Left ventricle myocardium superior (tissue), 1 donor: Measurements from ENCODE around the gene PHC3. TPM values are rescaled to one million over a fixed set of nuclear protein-coding genes. Genes with fewer than 3 reads are reported as not detected.
"Not testable (repeated sequence)": the region's sequence is repeated elsewhere in the genome, so short reads cannot be mapped to it uniquely, and the experiment has no call there.

Experiments
- ATAC-seq: fragments of 200-7000 bp; cut with Tn5 transposase; one replicate; pipeline ENCODE4 v1.9.1; 2020; ENCODE audit warnings: mild to moderate bottlenecking, moderate library complexity
- DNase-seq: peaks from one replicate; pipeline ENCODE4 v3.0.0-alpha.2; 2020
- intact Hi-C: fragments of 100-400 bp; cut with micrococcal nuclease; formaldehyde crosslinking; loops from one replicate; pipeline ENCODE4 v1.11.0; 2022
- total RNA-seq: library from RNA; stranded (reverse); fragmentation: NEBNext Ultra II Directional; extraction: Animal tissue kit (Norgen Biotek cat#: 25700); gene quantifications from one replicate; pipeline ENCODE4 v1.2.1, GENCODE V29; 2021
- donor health status: DM: no; HTN: yes; CAD: no; lungs with severe emphysema.

Gene PHC3
- total RNA-seq, 1 donor from 2014 or later, result 48.8 TPM

DNA sequence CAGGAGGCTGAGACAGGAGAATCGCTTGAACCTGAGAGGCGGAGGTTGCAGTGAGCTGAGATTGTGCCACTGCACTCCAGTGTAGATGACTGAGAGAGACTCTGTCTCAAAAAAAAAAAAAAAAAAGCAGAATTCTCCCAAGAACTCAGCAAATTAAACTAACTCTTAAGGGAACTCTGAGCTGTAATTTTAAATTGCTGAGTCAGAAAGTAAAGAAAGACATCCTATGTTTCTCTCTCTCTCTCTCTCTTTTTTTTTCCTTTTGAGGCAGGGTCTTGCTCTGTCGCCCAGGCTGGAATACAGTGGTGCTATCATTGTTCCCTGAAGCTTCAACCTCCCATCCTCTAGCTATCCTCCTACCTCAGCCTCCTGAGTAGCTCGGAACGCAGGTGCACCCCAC lies 20.0 kb upstream of the PHC3 start:
- ATAC-seq (no peak), DNase-seq (no peak)
- intact Hi-C loops, result loop anchor here (5.0 kb wide), 1 partner anchor 201 kb away; no protein-coding TSS in a partner anchor

DNA sequence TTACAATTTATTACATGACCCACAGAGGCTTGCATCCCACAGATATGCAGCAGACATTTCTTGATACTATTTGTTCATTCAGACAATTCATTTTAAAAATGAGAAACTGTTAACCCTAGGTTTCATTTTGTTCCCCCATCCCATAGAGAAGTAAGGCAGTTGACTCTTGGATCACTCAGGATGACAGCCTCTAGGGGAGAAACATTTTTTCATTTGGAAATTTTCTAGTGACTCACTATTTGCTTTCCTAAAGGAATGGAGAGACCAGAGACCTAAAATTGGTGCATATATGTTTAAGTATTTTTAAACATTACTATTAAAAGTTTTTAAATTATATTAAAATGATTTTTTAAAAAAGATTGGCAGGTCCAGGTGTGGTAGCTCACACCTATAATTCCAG lies 19.5 kb upstream of the PHC3 start:
- ATAC-seq, result no peak
- intact Hi-C loops, result loop anchor here (5.0 kb wide), 1 partner anchor 201 kb away; no protein-coding TSS in a partner anchor
- DNase-seq, result no peak

DNA sequence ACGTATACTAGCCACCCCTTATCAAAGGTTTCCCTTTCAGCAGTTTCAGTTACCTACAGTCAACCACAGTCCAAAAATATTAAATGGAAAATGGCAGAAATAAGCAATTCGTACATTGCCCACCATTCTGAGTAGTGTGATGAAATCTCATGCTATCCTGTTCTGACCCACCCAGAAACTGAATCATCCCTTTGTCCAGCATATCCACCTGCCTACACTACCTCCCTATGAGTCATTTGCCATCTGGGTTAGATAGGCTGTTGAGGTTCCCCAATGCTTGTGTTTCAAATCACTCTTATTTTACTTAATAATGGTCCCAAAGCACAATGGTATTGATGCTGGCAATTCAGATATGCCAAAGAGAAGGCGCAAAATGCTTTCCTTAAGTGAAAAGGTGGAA lies 15.3 kb upstream of the PHC3 start:
- ATAC-seq, result no peak
- intact Hi-C loops, result no loop called here
- DNase-seq, result no peak

DNA sequence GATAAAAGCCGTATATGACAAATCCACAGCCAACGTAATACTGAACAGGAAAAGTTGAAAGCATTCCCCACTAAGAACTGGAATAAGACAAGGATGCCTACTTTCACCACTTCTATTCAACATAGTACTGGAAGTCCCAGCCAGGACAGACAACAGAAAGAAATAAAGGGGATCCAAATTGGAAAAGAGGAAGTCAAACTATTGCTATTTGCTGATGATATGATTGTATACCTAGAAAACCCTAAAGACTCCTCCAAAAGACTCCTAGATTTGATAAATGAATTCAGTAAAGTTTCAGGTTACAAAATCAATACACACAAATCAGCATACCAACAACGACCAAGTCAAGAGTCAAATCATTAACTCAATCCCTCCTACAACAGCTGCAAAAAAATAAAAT lies 14.2 kb upstream of the PHC3 start:
- DNase-seq, ATAC-seq, intact Hi-C loops: not testable (repeated sequence)

DNA sequence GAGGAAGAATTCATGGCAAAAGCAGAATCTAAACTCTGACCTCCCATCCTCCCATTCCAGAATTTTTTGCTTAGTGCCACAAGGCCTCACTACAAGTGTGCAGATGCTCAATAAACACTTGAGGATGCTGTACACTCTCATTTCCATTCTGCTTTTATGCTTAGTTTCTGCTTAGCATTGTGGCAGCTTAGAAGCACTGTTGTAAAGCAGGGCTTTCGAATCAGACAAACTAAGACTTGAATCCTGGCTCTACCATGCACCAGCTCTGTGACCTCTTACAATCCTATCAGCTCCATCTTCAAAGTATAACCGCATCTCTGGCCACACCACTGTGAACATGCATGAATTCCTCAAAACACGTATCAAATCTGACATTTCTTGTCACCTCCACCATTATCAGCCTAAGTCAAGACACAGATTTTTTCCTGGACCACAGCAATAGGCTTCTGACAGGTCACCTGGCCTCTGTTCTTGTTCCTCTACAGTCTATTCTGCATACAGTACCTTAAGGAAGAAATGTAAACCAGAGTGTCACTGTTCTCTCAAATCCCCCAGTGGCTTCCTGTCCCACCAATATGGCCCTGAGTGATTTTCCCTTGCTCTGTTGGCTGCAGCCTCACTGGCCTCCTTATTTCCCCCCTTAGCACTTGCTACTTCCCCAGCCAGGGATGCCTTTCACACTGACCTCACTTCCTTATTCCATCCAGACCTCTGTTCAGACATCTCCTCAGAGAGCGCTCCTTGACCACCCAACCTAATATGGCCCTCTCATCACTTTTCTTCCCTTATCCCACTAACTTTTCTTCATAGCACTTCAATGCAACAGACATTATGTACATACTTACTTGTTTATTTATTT lies 8.1 kb upstream of the PHC3 start:
- ATAC-seq (peak; percentile 15), DNase-seq (no peak)
- intact Hi-C loops, result no loop called here

DNA sequence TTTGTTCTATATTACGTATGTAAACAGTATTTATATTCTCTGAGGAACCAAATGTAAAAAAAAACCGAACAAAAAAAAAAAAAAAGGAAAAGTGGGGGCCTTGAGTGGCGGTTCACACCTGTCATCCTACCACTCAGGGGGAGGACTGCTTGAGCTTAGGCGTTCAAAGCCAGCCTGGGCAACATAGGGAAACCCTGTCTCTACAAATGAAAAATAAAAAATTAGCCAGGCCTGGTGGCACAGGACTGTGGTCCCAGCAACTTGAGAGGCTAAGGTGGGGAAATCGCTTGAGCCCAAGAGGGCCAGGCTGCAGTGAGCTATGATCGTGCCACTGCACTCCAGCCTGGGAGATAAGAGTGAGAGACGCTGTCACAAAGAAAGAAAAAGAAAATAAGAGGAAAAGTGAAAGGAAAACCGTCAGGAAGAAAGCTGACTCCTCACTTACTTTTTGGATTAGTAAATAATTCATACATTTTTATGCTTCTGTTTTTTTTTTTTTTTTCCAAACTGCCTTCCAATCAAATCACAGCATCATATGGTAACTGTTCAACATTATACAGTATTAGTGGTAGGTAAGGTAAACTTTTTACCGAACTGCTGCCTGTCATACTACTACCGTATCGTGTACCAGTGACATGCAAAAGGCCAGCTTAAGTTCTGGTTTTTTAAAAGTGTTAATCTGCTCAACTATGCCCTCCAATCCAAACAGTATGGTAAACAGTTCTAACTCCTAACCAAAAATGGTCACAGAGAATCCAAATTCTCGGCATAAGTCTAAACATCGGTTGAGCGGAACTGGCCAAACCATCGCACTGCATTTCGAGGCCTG lies 1.2 kb downstream of the PHC3 start:
- ATAC-seq (peak; percentile 33), DNase-seq (no peak)
- intact Hi-C loops, result no loop called here

DNA sequence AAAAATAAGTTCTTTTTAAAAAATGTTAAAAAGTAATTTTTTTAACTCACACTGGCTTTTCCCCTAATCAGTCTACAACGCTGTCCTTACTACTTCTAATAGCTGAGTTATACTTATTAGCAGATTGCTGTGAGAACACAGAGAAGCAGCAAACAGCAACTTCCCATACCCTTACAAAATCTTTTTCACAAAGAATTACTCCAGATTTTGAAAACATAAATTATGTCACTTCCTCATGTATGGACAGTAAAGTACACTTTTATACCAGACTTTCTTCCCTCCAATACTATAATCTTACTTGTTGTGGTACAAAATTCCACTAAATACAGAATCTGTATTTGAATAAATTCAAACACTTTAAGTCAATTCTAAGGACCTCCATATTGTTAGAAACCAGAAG lies 2.1 kb downstream of the PHC3 start:
- DNase-seq (no peak), ATAC-seq (no peak)
- intact Hi-C loops, result no loop called here

DNA sequence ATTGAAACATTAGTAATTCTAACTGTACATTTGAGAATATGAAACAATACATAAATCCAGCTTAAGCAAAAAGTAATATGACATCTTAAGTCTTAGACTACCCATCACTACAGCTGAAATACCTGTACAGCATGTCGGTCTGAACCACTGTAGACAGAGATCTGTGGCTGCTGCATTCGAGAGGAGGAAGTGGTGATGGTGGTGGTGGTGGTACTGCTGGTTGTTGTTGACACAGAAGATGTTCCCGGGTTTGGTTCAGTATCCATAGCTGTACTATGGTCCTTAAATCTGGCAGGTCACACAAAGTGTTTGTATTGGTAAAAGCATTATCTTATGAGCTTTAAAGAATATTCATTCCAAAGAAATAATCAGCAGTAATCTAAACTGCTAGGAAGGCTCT lies 2.9 kb downstream of the PHC3 start:
- intact Hi-C loops, result no loop called here
- ATAC-seq (no peak), DNase-seq (no peak)

DNA sequence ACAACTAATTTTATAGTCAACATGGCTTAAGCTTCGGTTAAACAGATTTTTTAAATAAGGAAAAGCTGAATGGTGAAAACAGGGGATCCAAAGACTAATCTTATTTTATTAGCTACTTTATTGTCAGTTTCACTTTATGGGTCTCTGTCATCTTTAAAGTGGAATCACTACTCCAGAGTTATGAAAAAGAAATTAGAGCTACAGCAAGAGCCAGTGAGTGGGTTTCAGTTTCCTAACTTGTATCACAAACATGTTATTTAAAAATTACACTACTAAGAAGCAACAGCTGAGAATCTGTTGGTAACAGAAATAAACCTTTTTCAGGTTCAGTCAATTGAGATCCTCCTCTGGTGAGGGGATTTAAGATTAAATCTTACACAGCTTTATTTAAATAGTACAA lies 10.0 kb downstream of the PHC3 start:
- DNase-seq (no peak), ATAC-seq (no peak)
- intact Hi-C loops, result no loop called here

DNA sequence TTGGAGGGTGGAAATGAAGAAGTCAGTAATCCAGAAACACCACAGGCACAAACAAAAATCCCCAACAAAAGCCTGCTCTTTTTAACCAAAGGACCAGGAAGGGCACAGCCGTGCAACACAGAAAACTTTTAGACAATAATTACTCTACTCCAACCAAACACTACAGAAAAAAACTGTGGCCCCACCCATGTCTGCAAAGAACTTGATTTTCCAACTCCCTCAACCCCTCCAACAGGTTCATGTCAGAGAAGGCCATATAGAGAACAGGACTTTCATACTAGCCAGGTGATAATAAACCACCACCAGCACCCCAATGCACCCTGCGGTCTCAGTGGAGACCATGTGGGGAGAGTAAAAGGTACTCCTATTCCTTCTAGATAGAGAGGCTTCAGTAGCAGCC lies 16.8 kb downstream of the PHC3 start:
- intact Hi-C loops, result no loop called here

DNA sequence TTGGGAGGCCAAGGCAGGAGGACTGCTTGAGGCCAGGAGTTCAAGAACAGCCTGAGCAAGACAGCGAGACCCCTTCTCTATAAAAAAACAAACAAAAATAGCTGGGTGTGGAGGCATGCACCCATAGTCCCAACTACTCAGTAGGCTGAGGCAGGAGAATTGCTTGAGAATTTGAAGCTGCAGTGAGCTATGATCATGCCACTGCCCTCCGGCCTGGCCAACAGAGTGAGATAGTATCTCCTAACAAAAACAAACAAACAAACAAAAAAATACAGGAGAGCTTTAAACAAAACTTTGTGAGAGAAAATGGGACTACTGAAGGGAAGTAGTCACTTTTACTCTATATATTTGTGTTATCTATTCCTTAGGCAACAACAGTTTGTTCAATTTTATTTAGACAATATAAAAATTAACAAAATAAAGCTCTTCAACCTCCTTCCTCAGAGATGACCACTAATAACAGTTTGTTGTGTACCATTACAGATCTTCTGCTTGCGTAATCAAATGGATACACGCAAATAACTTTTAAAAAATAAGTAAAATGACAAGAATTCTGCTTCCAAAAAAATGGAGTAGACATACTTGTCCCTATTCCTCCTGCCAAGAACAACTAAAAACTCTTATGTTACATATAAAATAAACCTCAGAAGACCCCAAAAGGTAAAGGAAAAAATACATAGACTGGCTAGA lies 17.4 kb downstream of the PHC3 start:
- ATAC-seq (no peak), DNase-seq (no peak)
- intact Hi-C loops, result no loop called here

More for the DNA sequence above, 16.8 kb downstream of the PHC3 start:
- ATAC-seq, result no peak
- DNase-seq, result no peak

DNA sequence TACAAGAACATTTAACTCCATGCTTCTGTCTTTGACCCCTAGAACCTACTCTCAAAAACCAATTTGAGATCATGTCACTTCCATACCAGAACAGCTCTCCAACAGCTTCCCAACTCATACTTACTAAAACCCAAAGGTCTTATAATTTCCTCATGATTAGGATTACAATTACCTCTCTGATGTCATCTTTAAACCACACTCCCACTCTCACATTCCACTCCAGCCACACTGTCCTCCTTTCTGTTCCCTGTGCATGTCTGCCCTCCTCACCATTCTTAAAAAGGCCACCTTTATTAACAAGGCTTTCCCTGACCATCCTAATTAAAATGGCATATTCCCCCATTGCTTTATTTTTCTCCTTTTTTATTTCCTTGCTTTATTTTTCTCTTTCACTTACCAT lies 18.9 kb downstream of the PHC3 start:
- intact Hi-C loops, result no loop called here
- ATAC-seq, result no peak
- DNase-seq, result no peak

DNA sequence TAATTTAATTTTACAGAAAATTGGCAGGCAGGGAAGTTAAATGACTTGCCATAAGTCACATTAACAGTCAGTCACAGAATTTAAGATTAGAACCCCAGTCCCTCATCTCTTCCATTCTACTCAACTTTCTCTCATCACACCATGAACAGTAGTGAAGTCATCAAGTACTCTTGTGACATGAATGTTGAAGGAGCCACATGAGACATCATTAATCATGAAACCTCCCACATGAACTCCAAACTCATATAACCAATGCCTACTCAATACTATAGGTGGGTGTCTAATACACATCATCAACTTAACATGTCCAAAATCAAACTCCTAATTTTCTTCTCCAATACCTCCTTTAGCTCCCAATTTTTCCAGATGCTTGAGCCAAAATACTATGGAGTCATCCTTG lies 19.5 kb downstream of the PHC3 start:
- no peak for ATAC-seq
- intact Hi-C loops, result no loop called here
- DNase-seq, result no peak

DNA sequence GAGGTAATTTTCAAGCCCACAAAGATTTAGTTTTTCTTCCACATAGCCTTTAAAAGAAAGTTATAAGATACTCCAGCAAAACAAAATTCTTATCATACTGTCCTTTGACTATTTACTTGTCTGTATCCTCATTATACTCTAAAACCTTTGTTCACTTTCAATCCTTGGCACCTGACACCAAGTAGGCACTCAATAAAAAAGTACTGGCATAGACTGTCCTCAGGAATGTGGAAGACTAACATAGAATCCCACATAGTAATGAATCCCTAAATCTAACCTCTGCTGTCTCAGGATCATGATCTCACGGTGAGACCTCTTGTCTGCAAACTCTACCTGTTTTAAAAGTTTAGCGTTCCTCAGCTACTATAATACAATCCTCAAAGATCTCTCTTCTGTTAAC lies 21.6 kb downstream of the PHC3 start:
- intact Hi-C loops, result no loop called here
- no peak for ATAC-seq

DNA sequence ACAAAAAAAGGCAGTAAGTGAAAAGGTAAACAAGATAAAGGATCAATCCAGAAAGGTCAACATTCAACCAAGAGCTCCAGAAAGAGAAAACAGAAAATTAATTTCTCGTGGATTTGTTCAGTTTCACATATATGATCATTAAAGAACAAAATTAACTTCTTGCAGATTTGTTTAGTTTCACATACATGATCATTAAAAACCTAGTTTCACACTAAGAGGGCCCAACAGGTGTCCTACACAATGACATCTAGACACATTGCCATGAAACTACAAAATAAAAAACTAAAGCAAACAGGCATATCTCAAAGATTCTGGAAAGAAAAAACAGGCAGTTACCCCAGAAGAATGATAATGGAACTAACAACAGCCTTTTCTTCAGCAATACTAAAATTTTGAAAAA lies 22.1 kb downstream of the PHC3 start:
- intact Hi-C loops, result no loop called here
- ATAC-seq (no peak), DNase-seq (no peak)

More for the DNA sequence above, 21.6 kb downstream of the PHC3 start:
- no peak for DNase-seq

DNA sequence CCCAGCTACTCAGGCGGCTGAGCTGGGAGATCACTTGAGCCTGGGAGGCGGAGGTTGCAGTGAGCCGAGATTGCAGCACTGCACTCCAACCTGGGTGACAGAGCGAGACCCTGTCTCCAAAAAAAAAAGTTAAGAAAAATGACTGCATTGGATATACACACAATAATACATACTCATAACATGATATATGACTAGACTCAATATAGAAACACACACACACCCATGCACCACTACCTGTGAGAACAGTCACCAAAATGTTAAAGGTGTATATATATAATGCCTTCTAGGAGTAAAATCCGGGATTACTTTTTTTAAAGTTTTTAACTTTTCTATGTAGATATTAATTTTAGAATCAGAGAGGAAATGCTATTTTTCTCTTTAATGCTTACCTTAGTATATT lies 25.9 kb downstream of the PHC3 start:
- intact Hi-C loops, result no loop called here

DNA sequence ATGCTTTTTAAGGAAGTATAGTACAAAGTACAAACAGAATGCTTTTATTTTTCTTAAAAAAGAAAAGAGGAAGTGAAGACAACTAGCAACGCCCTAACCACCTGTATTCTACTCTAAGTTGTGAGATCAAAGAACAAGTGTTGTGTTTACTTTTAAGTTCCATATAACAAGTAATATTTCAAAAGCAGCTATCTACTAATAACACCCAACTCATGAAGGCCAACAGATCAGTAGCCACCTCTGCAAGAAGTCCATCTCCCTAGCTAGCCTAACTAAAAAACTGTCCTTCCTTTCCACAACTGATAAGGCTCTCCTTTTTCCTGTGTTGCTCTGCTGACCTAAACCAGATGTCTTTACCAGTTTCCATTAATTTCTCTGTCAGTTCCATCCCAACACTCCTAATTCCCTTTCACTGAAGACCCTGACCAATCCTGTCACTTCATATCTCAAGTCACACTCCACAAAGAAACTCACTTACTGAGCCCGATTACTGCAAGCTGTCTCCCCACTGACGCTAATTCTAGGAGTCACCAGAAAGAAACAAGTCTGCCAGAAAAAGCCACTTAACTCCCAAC lies 26.9 kb downstream of the PHC3 start:
- intact Hi-C loops, result no loop called here
- DNase-seq (no peak), ATAC-seq (no peak)

More for the DNA sequence above, 25.9 kb downstream of the PHC3 start:
- DNase-seq, result no peak
- no peak for ATAC-seq

DNA sequence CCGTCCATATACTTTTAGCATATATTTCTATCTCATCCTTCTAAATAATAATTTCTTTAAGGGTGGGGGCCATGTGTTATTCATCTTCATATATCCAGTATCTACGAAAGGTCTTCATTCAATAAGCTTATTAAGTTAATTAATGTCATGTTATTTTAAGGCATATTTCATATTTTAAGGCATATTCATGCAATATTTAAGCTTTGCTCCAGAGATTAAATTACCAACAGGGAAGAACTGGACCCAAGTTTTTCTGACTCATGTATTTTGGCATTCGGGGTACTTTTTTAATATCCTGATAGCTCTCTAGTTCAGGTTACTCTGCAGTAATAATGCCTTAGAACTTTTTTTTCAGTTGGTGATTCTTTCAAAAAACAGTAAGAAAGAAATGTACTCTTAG lies 27.4 kb downstream of the PHC3 start:
- intact Hi-C loops, result no loop called here
- ATAC-seq (no peak), DNase-seq (no peak)

DNA sequence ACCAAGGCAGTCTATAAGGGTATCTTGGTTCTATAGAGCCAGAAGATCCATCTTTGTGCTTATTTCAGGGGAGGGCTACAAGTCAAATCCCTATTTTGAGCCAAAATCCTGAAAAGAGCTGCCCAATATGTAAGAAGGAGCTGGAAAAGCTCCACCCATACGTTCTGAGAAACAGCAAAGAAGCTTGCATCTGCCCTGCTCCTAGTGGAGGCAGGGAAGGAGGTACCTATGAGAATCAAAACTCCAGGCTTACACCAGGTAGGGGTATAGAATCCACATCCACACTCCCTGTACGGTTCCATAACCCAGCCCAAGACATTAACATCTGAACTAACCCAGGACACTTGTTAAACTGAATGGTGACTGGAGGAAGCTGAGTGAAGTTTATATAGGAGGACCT lies 30.0 kb downstream of the PHC3 start:
- ATAC-seq (no peak), DNase-seq (no peak)
- intact Hi-C loops, result no loop called here

DNA sequence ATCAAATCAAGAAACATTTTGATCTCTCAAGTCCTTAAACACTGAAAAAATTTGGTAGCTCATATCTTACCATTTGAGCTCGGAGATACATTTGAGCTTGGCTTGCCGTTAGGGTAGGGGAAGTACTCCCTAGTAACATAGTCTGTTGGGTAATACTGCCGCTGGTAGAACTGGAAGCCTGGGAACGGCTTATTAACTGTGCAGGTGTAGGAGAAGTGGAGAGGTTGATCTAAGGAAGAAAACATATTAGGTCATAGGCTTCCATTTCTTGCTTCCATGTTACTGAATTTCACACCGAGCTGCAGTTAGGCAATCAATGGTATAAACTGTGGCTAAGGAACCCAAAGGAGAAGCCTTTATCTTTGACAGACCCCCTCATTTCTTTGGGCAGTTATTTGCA lies 32.5 kb downstream of the PHC3 start:
- DNase-seq, result no peak
- intact Hi-C loops, result no loop called here
- ATAC-seq, result no peak
